Measurements from ENCODE around the gene MAP4.
"Not testable (repeated sequence)": the region's sequence is repeated elsewhere in the genome, so short reads cannot be mapped to it uniquely, and the experiment has no call there.

MAP4 gene

DNA sequence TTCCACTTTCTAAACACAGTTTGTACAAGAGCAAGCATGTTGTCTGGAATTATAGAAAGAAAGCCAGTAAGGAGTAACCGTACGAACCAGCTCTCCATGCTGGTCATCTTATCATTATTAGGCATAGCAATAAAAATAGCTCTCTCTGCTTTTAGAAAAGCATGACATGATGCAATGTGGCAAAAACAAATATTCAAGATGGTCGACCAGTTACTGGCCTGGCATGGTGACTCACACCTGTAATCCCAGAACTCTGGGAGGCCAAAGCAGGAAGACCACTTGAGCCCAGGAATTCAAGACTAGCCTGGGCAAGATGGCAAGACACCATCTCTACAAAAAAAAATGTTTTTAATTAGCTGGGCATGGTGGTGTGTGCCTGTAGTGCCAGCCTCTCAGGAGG is 2.6 kb upstream of the MAP4 start:
- in situ Hi-C loops (cut with HindIII; ENCODE audit: low sequenced_read_pairs) = no loop called here

GRCh38 chr3:48015431-48016180 is 610 bp downstream of the MAP4 start:
- in situ Hi-C loops (cut with HindIII; ENCODE audit: low sequenced_read_pairs) = no loop called here

GRCh38 chr3:48014358-48014757 is 1.9 kb downstream of the MAP4 start:
- in situ Hi-C loops (cut with HindIII; ENCODE audit: low sequenced_read_pairs) = no loop called here

- in situ Hi-C loops (cut with HindIII; ENCODE audit: low sequenced_read_pairs) = no loop called here
Observed at GRCh38 chr3:48013288-48013980, 2.8 kb downstream of the MAP4 start.

DNA sequence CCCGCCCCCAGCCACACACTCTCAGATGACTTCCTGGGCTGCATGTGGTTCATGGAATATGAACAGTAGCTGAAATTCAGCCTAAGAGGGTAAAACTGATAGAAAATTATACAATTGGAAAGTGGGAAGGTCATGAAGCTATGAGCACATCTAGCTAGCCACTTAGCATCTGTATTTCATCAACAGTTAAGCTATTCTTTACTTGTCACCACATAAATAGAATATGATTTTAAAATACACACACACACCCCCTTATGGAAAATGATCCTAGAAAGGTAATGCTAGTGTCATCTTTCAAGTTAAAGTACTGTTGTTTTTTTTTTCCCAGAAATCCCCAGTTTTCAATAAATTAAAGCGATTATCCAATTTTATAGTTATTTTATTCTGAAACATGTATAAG is 3.6 kb downstream of the MAP4 start:
- in situ Hi-C loops (cut with HindIII; ENCODE audit: low sequenced_read_pairs) = no loop called here

DNA sequence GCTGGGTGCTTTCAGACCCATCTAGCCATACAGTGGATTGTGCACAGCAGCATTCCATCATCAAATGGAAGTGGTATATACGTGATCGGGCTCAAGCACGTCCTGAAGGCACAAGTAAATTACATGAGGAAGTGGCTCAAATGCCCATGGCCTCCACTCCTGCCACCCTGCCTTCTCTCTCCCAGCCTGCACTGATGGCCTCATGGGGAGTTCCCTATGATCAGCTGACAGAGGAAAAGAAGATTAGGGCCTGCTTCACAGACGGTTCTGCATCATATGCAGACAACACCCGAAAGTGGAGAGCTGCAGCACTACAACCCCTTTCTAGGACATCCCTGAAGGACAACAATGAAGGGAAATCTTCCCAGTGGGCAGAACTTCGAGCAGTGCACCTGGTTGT is 8.2 kb downstream of the MAP4 start:
- in situ Hi-C loops (cut with HindIII; ENCODE audit: low sequenced_read_pairs) = not testable (repeated sequence)

GRCh38 chr3:48007361-48007760 is 8.9 kb downstream of the MAP4 start:
- in situ Hi-C loops (cut with HindIII; ENCODE audit: low sequenced_read_pairs) = not testable (repeated sequence)

DNA sequence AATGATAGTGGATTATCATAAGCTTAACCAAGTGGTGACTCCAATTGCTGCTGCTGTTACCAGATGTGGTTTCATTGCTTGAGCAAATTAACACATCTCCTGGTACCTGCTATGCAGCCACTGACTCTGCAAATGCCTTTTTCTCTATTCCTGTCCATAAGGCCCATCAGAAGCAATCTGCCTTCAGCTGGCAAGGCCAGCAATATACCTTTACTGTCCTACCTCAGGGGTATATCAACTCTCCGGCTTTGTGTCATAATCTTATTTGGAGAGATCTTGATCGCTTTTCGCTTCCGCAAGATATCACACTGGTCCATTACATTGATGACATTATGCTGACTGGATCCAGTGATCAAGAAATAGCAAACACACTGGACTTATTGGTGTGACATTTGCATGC is 9.4 kb downstream of the MAP4 start:
- in situ Hi-C loops (cut with HindIII; ENCODE audit: low sequenced_read_pairs) = not testable (repeated sequence)

DNA sequence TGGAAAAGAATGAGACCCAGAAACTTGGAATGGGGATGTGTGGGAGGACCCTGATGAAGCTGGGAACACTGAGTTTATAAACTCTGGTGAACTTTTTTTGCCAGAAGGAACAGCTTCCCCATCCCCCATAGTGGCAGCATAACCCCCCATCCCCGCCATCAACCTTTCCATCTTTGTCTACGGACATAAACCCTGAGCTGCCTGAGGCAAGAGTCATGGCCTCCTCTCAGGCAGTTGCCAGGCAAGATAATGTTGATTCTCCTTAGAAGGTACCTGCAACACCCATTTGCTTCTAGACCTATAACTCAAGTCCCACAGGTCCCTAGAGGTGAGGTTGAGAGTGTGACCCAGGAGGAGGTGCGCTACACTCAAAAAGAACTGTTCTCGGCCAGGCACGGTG is 11.5 kb downstream of the MAP4 start:
- in situ Hi-C loops (cut with HindIII; ENCODE audit: low sequenced_read_pairs) = no loop called here

DNA sequence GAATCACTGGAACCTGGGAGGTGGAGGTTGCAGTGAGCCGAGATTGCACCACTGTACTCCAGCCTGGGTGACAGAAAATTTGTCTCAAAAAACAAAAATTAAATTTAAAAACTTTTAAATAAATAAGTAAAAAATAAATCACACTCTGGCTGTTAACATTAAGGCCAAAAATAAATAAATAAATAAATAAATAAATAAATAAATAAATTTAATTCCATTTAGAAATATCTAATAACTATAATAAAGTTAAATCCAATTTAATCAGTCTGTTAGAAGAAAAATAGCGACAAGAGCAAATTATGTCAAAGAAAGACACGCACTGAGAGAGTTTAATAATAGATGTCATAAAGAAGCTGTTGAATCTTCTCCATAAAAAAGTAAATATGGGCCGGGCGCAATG is 13.4 kb downstream of the MAP4 start:
- in situ Hi-C loops (cut with HindIII; ENCODE audit: low sequenced_read_pairs) = no loop called here

- in situ Hi-C loops (cut with HindIII; ENCODE audit: low sequenced_read_pairs) = no loop called here
Observed at GRCh38 chr3:48001991-48002390, 14.2 kb downstream of the MAP4 start.

DNA sequence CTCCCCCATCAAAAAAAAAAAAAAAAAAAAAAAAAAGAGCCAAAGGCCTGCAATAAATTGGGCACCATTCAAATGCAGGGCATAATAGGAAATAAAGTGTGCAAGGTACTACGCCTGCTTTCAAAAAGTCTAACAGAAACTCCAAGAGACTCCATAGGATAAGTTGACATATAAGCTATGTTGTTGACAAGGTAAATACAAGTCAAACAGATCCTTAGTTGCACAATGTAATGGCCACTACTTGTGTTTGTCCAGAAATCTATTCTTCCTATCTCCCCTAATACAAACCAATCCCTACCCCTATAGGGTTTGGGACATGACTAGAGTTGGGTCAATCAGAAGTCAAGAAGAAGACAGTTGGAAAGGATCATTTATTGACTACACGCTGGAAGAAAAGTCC is 16.0 kb downstream of the MAP4 start:
- in situ Hi-C loops (cut with HindIII; ENCODE audit: low sequenced_read_pairs) = no loop called here

DNA sequence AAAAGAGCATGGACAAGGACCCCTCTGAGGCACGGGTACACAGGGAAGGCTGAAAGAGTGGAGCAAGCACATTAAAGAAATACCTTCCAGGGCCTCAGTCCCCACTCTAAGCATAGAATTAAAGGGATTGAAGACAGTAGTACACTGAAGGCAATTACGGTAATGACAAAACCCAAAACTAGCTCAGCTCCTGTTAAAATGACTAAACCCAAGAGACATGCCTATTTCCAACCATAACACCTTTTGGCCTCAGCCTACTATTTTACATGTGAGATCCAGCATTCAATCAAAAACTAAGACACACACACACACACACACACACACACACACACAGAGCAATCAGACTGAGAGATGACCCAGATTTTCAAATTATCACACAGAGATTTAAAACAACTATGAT is 19.8 kb downstream of the MAP4 start:
- in situ Hi-C loops (cut with HindIII; ENCODE audit: low sequenced_read_pairs) = no loop called here

DNA sequence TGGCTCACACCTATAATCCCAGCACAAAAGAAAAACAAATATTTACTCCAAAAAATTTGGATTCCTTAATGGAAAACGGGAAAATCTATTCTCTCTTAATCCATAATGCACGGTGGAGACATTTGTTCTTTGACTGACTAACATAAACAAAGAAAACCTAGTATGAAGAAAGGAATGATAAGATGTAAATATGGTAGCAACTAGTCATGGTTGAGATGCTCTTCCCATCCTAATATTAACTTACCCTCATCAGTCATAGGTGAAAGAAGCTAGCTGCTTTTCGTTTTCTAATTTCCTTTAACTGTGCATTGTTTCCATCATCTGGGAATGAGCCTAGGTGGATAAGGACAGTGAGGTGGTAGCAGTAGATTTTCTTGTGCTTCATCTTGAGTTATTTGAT is 22.0 kb downstream of the MAP4 start:
- in situ Hi-C loops (cut with HindIII; ENCODE audit: low sequenced_read_pairs) = loop anchor here (5.0 kb wide), 1 partner anchor 38 kb away; no protein-coding TSS in a partner anchor

- in situ Hi-C loops (cut with HindIII; ENCODE audit: low sequenced_read_pairs) = loop anchor here (5.0 kb wide), 1 partner anchor 41 kb away; no protein-coding TSS in a partner anchor
Observed at GRCh38 chr3:47991341-47991740, 24.9 kb downstream of the MAP4 start.

DNA sequence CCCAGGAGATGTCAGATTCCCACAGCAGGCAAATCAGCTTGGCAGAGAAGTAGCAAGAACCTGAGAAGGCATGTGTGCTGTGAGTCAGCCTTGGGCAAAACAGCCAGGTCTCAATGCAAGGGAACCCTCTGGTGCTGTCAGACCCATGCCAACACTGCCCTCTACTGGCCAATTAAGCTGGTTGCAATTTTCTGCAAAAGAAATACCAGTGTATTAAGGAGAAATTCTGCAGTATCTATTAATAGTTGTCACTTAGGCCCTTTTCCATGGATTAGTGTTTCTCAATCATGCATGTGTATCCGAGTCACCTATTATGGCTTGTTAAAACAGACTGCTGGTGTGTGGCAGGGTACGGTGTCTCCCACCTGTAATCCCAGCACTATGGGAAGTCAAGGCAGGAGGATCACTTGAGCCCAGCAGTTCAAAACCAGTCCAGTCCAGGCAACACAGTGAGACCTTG is 26.2 kb downstream of the MAP4 start:
- in situ Hi-C loops (cut with HindIII; ENCODE audit: low sequenced_read_pairs) = loop anchor here (5.0 kb wide), 1 partner anchor 42 kb away; no protein-coding TSS in a partner anchor

- in situ Hi-C loops (cut with HindIII; ENCODE audit: low sequenced_read_pairs) = no loop called here
Observed at GRCh38 chr3:47985381-47985780, 30.8 kb downstream of the MAP4 start.

DNA sequence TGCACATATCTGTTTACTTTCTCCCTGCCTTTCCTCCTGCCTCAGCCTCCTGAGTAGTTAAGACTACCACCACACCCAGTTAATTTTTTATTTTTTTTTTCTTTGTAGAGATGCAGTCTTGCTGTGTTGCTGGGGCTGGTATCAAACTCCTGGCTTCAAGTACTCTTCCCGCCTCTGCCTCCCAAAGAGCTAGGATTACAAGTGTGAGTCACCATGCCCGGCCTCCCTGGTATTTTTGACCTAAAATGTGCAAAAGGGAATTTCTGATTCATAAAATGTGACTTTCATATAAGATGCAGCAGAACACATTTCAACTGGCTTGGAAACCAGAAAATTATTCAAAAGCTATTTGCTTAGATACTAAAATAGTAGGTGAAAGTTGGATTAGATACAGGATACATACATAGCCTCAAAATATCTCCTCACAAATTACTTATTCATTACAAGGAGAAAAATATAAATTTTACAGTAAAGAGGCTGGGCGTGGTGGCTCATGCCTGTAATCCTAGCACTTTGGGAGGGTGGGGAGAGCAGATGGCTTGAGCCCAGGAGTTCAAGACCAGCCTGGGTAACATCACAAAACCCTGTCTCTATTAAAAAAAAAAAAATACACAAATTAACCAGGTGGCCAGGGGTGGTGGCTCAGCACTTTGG is 32.0 kb downstream of the MAP4 start:
- in situ Hi-C loops (cut with HindIII; ENCODE audit: low sequenced_read_pairs) = no loop called here

DNA sequence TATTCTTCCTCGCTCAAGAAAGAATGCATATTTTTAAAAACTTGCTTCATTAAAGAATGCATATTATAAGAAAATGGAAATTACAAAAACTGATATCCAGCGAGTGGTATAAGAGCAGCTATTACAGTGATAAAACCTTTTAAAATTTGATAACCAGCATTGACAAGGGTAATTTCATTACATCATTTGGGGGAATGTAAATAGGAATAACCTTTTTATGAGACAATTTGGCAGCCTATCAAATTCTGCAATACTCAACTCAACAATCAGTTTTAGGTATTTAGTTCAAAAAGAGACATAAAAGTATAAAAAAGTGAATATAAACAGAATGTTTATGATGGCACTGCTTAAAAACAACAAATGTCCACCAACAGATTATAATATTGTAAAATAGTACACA is 35.4 kb downstream of the MAP4 start:
- in situ Hi-C loops (cut with HindIII; ENCODE audit: low sequenced_read_pairs) = no loop called here

- in situ Hi-C loops (cut with HindIII; ENCODE audit: low sequenced_read_pairs) = no loop called here
Observed at GRCh38 chr3:47979070-47979469, 37.1 kb downstream of the MAP4 start.

GRCh38 chr3:47978386-47978785 is 37.8 kb downstream of the MAP4 start:
- in situ Hi-C loops (cut with HindIII; ENCODE audit: low sequenced_read_pairs) = no loop called here
